Measurements from ENCODE around the gene IL12RB2. TPM values are rescaled to one million over a fixed set of nuclear protein-coding genes. Genes with fewer than 3 reads are reported as not detected.

IL12RB2 gene
- polyA plus RNA-seq, 3 donors = not detected

GRCh38 chr1:67436511-67437055 is 128.9 kb downstream of the IL12RB2 start:
- peak in 1 of 3 donors; percentile 2 for DNase-seq
- Mint-ChIP-seq H3K4me3 (no peak overlapping the region), H3K4me1 (peaks cover 38% of the 10 kb centered on the region), H3K36me3 (no peaks in the 10 kb centered on the region), H3K9me3 (no peaks in the 10 kb centered on the region), H3K27ac (peak overlapping the region in 2 of 7 donors; percentile 40 to 57), H3K27me3 (ENCODE audit: low read depth in 3 of 3) (no peaks in the 10 kb centered on the region)
- H3K9me3 ChIP-seq (replicated peaks in 1 of 2; ENCODE audit: control insufficient read depth in 1 of 2, insufficient read depth in 1 of 2, low read length in 2 of 2) = no peaks in the 10 kb centered on the region
- H3K4me3 ChIP-seq (replicated peaks in 1 of 3; ENCODE audit: low read depth in 2 of 3, low read length in 3 of 3) = no peak overlapping the region
- intact Hi-C loops (cut with micrococcal nuclease) = loop anchor here (10.0 kb wide), 2 partner anchors 248 to 512 kb away; partner anchors contain the start of genes DNAI4 (in 1 of the 2), GADD45A (in 1 of the 2) and MIER1 (in 1 of the 2)
- no peaks in the 10 kb centered on the region for H3K36me3 ChIP-seq (replicated peaks in 1 of 2; ENCODE audit: control insufficient read depth in 1 of 2, insufficient read depth in 2 of 2, low read length in 2 of 2)
- no peak for TF ChIP-seq CTCF (IDR thresholded peaks at IDR 0.05)
- H3K4me2 ChIP-seq (replicated peaks; ENCODE audit: extremely low read depth, low read length, poor library complexity, severe bottlenecking) = no peak overlapping the region
- H3K27ac ChIP-seq (ENCODE audit: low read depth in 1 of 2, low read length in 2 of 2) = no peak overlapping the region
- H4K20me1 ChIP-seq (ENCODE audit: insufficient read depth, low read length) = no peaks in the 10 kb centered on the region
- peaks cover 19 to 32% of the 10 kb centered on the region in 2 donors for H3K4me1 ChIP-seq (ENCODE audit: control insufficient read depth in 1 of 2, insufficient read depth in 2 of 2, low read length in 2 of 2)
- no peak overlapping the region for H2AFZ ChIP-seq (ENCODE audit: insufficient read depth, low read depth, low read length, poor library complexity, severe bottlenecking)
- no CpG with 5 or more reads among the region's 4 CpGs for WGBS (ENCODE audit: insufficient coverage)
- no peak overlapping the region for H3K9ac ChIP-seq (ENCODE audit: insufficient read depth, low read length, poor library complexity, severe bottlenecking)
- H3K79me2 ChIP-seq (ENCODE audit: insufficient read depth, low read length) = no peaks in the 10 kb centered on the region
- H3K27me3 ChIP-seq (ENCODE audit: control insufficient read depth in 2 of 2, insufficient read depth in 2 of 2, low read length in 2 of 2) = no peaks in the 10 kb centered on the region

- H3K4me1 Mint-ChIP-seq = peaks cover 36% of the 10 kb centered on the region
- no peak overlapping the region for H3K4me3 ChIP-seq (replicated peaks in 1 of 3; ENCODE audit: low read depth in 2 of 3, low read length in 3 of 3)
- no peak overlapping the region for H3K4me3 Mint-ChIP-seq
- no peaks in the 10 kb centered on the region for H3K36me3 Mint-ChIP-seq
- no peaks in the 10 kb centered on the region for H3K27me3 Mint-ChIP-seq (ENCODE audit: low read depth in 3 of 3)
- 100% methylated on average over 1 of the region's 2 CpGs for WGBS (ENCODE audit: insufficient coverage)
- H2AFZ ChIP-seq (ENCODE audit: insufficient read depth, low read depth, low read length, poor library complexity, severe bottlenecking) = no peak overlapping the region
- no peak overlapping the region for H3K9ac ChIP-seq (ENCODE audit: insufficient read depth, low read length, poor library complexity, severe bottlenecking)
- H3K79me2 ChIP-seq (ENCODE audit: insufficient read depth, low read length) = no peaks in the 10 kb centered on the region
- H3K27me3 ChIP-seq (ENCODE audit: control insufficient read depth in 2 of 2, insufficient read depth in 2 of 2, low read length in 2 of 2) = no peaks in the 10 kb centered on the region
- H3K9me3 ChIP-seq (replicated peaks in 1 of 2; ENCODE audit: control insufficient read depth in 1 of 2, insufficient read depth in 1 of 2, low read length in 2 of 2) = no peaks in the 10 kb centered on the region
- no peaks in the 10 kb centered on the region for H4K20me1 ChIP-seq (ENCODE audit: insufficient read depth, low read length)
- no peak overlapping the region for H3K27ac Mint-ChIP-seq
- no peak for DNase-seq
- TF ChIP-seq CTCF (IDR thresholded peaks at IDR 0.05) = no peak
- H3K27ac ChIP-seq (ENCODE audit: low read depth in 1 of 2, low read length in 2 of 2) = no peak overlapping the region
- intact Hi-C loops (cut with micrococcal nuclease) = loop anchor here (10.0 kb wide), 2 partner anchors 247 to 513 kb away; partner anchors contain the start of genes DNAI4 (in 1 of the 2), GADD45A (in 1 of the 2) and MIER1 (in 1 of the 2)
- H3K4me1 ChIP-seq (ENCODE audit: control insufficient read depth in 1 of 2, insufficient read depth in 2 of 2, low read length in 2 of 2) = peaks cover 19 to 33% of the 10 kb centered on the region in 2 donors
- no peak overlapping the region for H3K4me2 ChIP-seq (replicated peaks; ENCODE audit: extremely low read depth, low read length, poor library complexity, severe bottlenecking)
- no peaks in the 10 kb centered on the region for H3K36me3 ChIP-seq (replicated peaks in 1 of 2; ENCODE audit: control insufficient read depth in 1 of 2, insufficient read depth in 2 of 2, low read length in 2 of 2)
- no peaks in the 10 kb centered on the region for H3K9me3 Mint-ChIP-seq
Observed at GRCh38 chr1:67437961-67438360, 130.3 kb downstream of the IL12RB2 start.
